OCI-LY1 (cell line): ENCODE data around the gene ZNF197.
A peak's percentile ranks its signal among the peaks of the same experiment; 100 is the strongest.

Experiments used
- H2AFZ ChIP-seq: fragments of 200-600 bp; sonication (generic), shearing (Covaris generic); 2 replicates; pipeline ENCODE4 v1.6.0; 2014; ENCODE audit warnings: antibody characterized with exemption, mild to moderate bottlenecking, low read length
- H3F3A ChIP-seq: fragments of 200-600 bp; sonication (generic), shearing (Covaris generic); 2 replicates; pipeline ENCODE4 v1.6.0; 2014; ENCODE audit warnings: mild to moderate bottlenecking, antibody characterized with exemption, low read length, moderate library complexity; ENCODE audit not compliant: insufficient read depth
- H3K27ac ChIP-seq: fragments of 200-600 bp; sonication (generic); 2 replicates; pipeline ENCODE4 v1.5.1; 2014; ENCODE audit warnings: low read length, mixed run types, mild to moderate bottlenecking, low read depth; ENCODE audit not compliant: poor library complexity, severe bottlenecking
- H3K27me3 ChIP-seq: fragments of 200-600 bp; sonication (generic); 2 replicates; pipeline ENCODE4 v1.6.0; 2014; ENCODE audit warnings: antibody characterized with exemption, mild to moderate bottlenecking, low read length, moderate library complexity; ENCODE audit not compliant: insufficient read depth
- H3K36me3 ChIP-seq: fragments of 200-600 bp; sonication (generic); 2 replicates; pipeline ENCODE4 v1.6.1; 2014; ENCODE audit warnings: mild to moderate bottlenecking, antibody characterized with exemption, low read length, moderate library complexity, mixed read lengths; ENCODE audit not compliant: insufficient read depth
- H3K4me1 ChIP-seq: fragments of 200-600 bp; sonication (generic); 2 replicates; pipeline ENCODE4 v1.5.1; 2014; ENCODE audit warnings: mild to moderate bottlenecking, low read length, moderate library complexity; ENCODE audit not compliant: insufficient read depth, severe bottlenecking
- H3K4me2 ChIP-seq: fragments of 200-600 bp; sonication (generic), shearing (Covaris generic); 2 replicates; pipeline ENCODE4 v1.6.1; 2014; ENCODE audit warnings: low read length
- H3K4me3 ChIP-seq: fragments of 200-600 bp; sonication (generic); 2 replicates; pipeline ENCODE4 v1.5.1; 2014; ENCODE audit warnings: low read length, low read depth, mild to moderate bottlenecking, mixed read lengths; ENCODE audit not compliant: poor library complexity, severe bottlenecking
- H3K79me2 ChIP-seq: fragments of 200-600 bp; shearing (Covaris generic); 2 replicates; pipeline ENCODE4 v1.6.1; 2016; ENCODE audit warnings: mixed run types, low read length, mixed read lengths; ENCODE audit not compliant: insufficient read depth
- H3K9ac ChIP-seq: fragments of 200-600 bp; sonication (generic), shearing (Covaris generic); 2 replicates; pipeline ENCODE4 v1.6.1; 2014; ENCODE audit warnings: mild to moderate bottlenecking, low read length, mixed read lengths
- H3K9me2 ChIP-seq: fragments of 200-600 bp; sonication (generic), shearing (Covaris generic); 2 replicates; pipeline ENCODE4 v1.6.1; 2014; ENCODE audit warnings: low read depth, mild to moderate bottlenecking, low read length, mixed read lengths
- H3K9me3 ChIP-seq: fragments of 200-600 bp; shearing (Covaris generic); 2 replicates; pipeline ENCODE4 v1.6.1; 2014; ENCODE audit warnings: low read length, mixed read lengths
- H4K20me1 ChIP-seq: fragments of 200-600 bp; sonication (generic), shearing (Covaris generic); 2 replicates; pipeline ENCODE4 v1.6.0; 2016; ENCODE audit warnings: mild to moderate bottlenecking, low read length; ENCODE audit not compliant: insufficient read depth
- CTCF ChIP-seq: fragments of 200-600 bp; sonication (generic), shearing (Covaris generic); IDR thresholded peaks from 2 replicates; pipeline ENCODE4 v1.5.1; 2017; ENCODE audit warnings: mild to moderate bottlenecking, antibody characterized with exemption, low read length, moderate library complexity, mixed read lengths
- EZH2 ChIP-seq: fragments of 200-600 bp; sonication (generic), shearing (Covaris generic); IDR thresholded peaks from 2 replicates; pipeline ENCODE4 v1.8.0; 2017; ENCODE audit warnings: borderline replicate concordance, mixed run types, mild to moderate bottlenecking, antibody characterized with exemption, low read length, moderate library complexity, mixed read lengths

Gene ZNF197

GRCh38 chr3:44680921-44681455 lies 56.2 kb downstream of the ZNF197 start:
- Histone ChIP-seq H3K4me3 (no peak overlapping the region), H3K4me2 (no peak overlapping the region), H3K9me3 (0 out of 2 replicates have a peak, but pooled peaks cover 2% of the 10 kb centered on the region), H4K20me1 (no peaks in the 10 kb centered on the region), H3K9ac (no peak overlapping the region), H3K4me1 (no peaks in the 10 kb centered on the region), H3F3A (no peaks in the 10 kb centered on the region), H3K79me2 (no peaks in the 10 kb centered on the region), H3K36me3 (peaks cover 3% of the 10 kb centered on the region; the same call in 1 of the 2 replicates), H2AFZ (no peak overlapping the region), H3K27me3 (no peaks in the 10 kb centered on the region), H3K9me2 (no peaks in the 10 kb centered on the region), H3K27ac (no peak overlapping the region)
- TF ChIP-seq EZH2, result no peak
- no peak for TF ChIP-seq CTCF

GRCh38 chr3:44682182-44682896 lies 57.5 kb downstream of the ZNF197 start:
- H3K4me1 ChIP-seq, result no peaks in the 10 kb centered on the region
- no peaks in the 10 kb centered on the region for H3K27me3 ChIP-seq
- no peaks in the 10 kb centered on the region for H3K79me2 ChIP-seq
- H3K9me3 ChIP-seq, result 0 out of 2 replicates have a peak, but pooled peaks cover 6% of the 10 kb centered on the region
- TF ChIP-seq CTCF (no peak), EZH2 (no peak)
- H3K4me3 ChIP-seq, result no peak overlapping the region
- H3K4me2 ChIP-seq, result no peak overlapping the region
- H4K20me1 ChIP-seq, result no peaks in the 10 kb centered on the region
- H3F3A ChIP-seq, result no peaks in the 10 kb centered on the region
- H3K36me3 ChIP-seq, result peaks cover 3% of the 10 kb centered on the region; the same call in 1 of the 2 replicates
- no peak overlapping the region for H3K27ac ChIP-seq
- H3K9me2 ChIP-seq, result no peaks in the 10 kb centered on the region
- H3K9ac ChIP-seq, result no peak overlapping the region
- H2AFZ ChIP-seq, result no peak overlapping the region

DNA sequence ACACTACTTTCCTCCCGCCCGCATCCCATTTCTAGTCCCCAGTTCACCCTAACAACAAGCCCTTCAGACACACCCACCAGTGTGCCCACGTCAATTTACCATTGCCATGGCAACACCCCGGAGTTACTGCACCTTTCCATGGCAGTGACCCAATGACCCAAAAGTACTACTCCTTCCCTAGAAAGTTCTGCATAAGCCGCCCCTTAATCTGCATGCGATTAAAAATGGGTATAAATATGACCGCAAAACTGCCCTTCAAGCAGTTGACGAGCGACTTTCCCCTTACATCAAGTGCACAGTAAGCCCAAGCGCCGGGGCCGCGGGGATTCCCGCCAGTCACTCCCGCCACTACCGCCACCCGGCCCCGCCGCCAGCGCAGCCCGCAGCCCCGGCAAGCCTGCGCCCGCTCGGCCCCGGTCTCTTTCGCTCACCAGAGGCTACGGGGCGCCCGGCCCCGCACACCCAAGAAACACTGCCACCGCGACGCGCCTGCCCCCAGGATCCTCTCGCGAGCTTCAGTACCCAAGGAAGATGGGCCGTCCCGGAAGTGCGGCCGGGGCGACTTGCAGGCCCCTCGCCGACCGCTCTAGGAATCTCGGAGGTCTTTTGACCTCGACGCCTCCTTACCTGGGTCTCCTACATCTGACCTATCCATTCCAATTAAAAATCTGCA lies 60.4 kb downstream of the ZNF197 start:
- H3K9me2 ChIP-seq, result no peaks in the 10 kb centered on the region
- peak overlapping the region; percentile 48; the same call in 1 of the 2 replicates for H3K9ac ChIP-seq
- H3K27ac ChIP-seq, result no peak overlapping the region
- H3F3A ChIP-seq, result no peaks in the 10 kb centered on the region
- peak overlapping the region; percentile 48 for H3K4me2 ChIP-seq
- H3K9me3 ChIP-seq, result 0 out of 2 replicates have a peak, but pooled peaks cover 6% of the 10 kb centered on the region
- peaks cover 3% of the 10 kb centered on the region; the same call in 1 of the 2 replicates for H3K36me3 ChIP-seq
- no peaks in the 10 kb centered on the region for H3K27me3 ChIP-seq
- H3K4me3 ChIP-seq, result peak overlapping the region; percentile 62
- H3K4me1 ChIP-seq, result no peaks in the 10 kb centered on the region
- H2AFZ ChIP-seq, result peak overlapping the region; percentile 90; the same call in 1 of the 2 replicates
- no peaks in the 10 kb centered on the region for H3K79me2 ChIP-seq
- H4K20me1 ChIP-seq, result no peaks in the 10 kb centered on the region
- TF ChIP-seq EZH2 (no peak), CTCF (no peak)
